GM13976 (cell line): ENCODE results near the gene SOX5.

Source experiments
- DNase-seq: peaks from one replicate; pipeline ENCODE4 v3.0.0; 2012; ENCODE audit warnings: low spot score
- CTCF ChIP-seq: IDR thresholded peaks from 2 replicates; pipeline ENCODE4 v1.5.1; 2012; ENCODE audit warnings: borderline replicate concordance, mild to moderate bottlenecking; ENCODE audit not compliant: insufficient read depth; ENCODE audit errors: extremely low read depth, missing control alignments, control extremely low read depth
- in situ Hi-C: fragments of 300-500 bp; cut with MboI; formaldehyde crosslinking; loops from one replicate; pipeline ENCODE4 v1.12.0; 2022; ENCODE audit warnings: low sequenced_read_pairs, mixed read lengths, inconsistent platforms; ENCODE audit not compliant: unreplicated experiment

SOX5 gene

GRCh38 chr12:23895792-23896218 lies 53.7 kb downstream of the SOX5 start:
- TF ChIP-seq CTCF, result no peak
- no peak for DNase-seq
- in situ Hi-C loops, result no loop called here

GRCh38 chr12:23893611-23894010 lies 55.9 kb downstream of the SOX5 start:
- no peak for TF ChIP-seq CTCF
- no peak for DNase-seq
- in situ Hi-C loops, result no loop called here

GRCh38 chr12:23891115-23891514 lies 58.4 kb downstream of the SOX5 start:
- no peak for TF ChIP-seq CTCF
- DNase-seq, result no peak
- in situ Hi-C loops, result no loop called here

GRCh38 chr12:23889069-23889440 lies 60.4 kb downstream of the SOX5 start:
- no peak for DNase-seq
- no peak for TF ChIP-seq CTCF
- in situ Hi-C loops, result no loop called here

GRCh38 chr12:23888396-23889068 lies 60.9 kb downstream of the SOX5 start:
- in situ Hi-C loops, result no loop called here
- no peak for DNase-seq
- no peak for TF ChIP-seq CTCF

GRCh38 chr12:23887055-23887835 lies 62.2 kb downstream of the SOX5 start:
- in situ Hi-C loops, result no loop called here
- DNase-seq, result no peak
- TF ChIP-seq CTCF, result no peak
